HEK293 (cell line): ENCODE measurements around the gene COPRS.

Experiments used
- MYNN ChIP-seq: fragments of 450-650 bp; formaldehyde crosslinking; IDR thresholded peaks from 2 replicates; pipeline ENCODE4 v1.5.1; 2016; ENCODE audit warnings: missing biosample characterization, missing genetic modification characterization, borderline replicate concordance
- TF ChIP-seq, protein P1 (sequence below): IDR thresholded peaks from 2 replicates; pipeline ENCODE4 v1.6.1; 2011; ENCODE audit warnings: mild to moderate bottlenecking, low read depth, low read length, borderline replicate concordance
- TF ChIP-seq, protein P2 (sequence below): fragments of 450-650 bp; formaldehyde crosslinking; IDR thresholded peaks from 2 replicates; pipeline ENCODE4 v1.5.1; 2016; ENCODE audit warnings: missing biosample characterization, missing genetic modification characterization

DNA sequence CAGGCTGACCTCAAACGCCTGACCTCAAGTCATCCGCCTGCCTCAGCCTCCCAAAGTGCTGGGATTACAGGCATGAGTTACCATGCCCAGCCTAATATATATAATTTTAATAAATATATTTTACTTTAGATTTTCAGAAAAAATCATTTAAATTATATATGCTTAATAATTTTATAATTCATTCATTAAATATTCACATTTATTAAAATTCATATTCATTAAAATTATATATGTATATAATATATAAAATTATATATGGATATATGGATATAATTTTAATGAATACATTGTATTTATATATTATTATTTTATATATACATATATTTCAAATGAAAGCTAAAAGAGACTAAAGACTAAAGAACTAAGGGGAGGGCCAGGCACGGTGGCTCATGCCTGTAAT is 29.4 kb downstream of the COPRS start:
- TF ChIP-seq, protein P1, sequence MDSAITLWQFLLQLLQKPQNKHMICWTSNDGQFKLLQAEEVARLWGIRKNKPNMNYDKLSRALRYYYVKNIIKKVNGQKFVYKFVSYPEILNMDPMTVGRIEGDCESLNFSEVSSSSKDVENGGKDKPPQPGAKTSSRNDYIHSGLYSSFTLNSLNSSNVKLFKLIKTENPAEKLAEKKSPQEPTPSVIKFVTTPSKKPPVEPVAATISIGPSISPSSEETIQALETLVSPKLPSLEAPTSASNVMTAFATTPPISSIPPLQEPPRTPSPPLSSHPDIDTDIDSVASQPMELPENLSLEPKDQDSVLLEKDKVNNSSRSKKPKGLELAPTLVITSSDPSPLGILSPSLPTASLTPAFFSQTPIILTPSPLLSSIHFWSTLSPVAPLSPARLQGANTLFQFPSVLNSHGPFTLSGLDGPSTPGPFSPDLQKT = no peak
- no peak for TF ChIP-seq MYNN (tag by site-specific recombination)
- TF ChIP-seq, protein P2, sequence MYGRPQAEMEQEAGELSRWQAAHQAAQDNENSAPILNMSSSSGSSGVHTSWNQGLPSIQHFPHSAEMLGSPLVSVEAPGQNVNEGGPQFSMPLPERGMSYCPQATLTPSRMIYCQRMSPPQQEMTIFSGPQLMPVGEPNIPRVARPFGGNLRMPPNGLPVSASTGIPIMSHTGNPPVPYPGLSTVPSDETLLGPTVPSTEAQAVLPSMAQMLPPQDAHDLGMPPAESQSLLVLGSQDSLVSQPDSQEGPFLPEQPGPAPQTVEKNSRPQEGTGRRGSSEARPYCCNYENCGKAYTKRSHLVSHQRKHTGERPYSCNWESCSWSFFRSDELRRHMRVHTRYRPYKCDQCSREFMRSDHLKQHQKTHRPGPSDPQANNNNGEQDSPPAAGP = no peak
